NCI-H2081 treated with DMSO at 0.1 percent for 48 hours (cell line): Measurements from ENCODE around the gene LRCH1.
"Not testable (repeated sequence)": the region's sequence is repeated elsewhere in the genome, so short reads cannot be mapped to it uniquely, and the experiment has no call there.

ENCODE experiments used
- DNase-seq: peaks from one replicate; lab custom pipeline; 2025; lab: John Stamatoyannopoulos, UW

Gene LRCH1

DNA sequence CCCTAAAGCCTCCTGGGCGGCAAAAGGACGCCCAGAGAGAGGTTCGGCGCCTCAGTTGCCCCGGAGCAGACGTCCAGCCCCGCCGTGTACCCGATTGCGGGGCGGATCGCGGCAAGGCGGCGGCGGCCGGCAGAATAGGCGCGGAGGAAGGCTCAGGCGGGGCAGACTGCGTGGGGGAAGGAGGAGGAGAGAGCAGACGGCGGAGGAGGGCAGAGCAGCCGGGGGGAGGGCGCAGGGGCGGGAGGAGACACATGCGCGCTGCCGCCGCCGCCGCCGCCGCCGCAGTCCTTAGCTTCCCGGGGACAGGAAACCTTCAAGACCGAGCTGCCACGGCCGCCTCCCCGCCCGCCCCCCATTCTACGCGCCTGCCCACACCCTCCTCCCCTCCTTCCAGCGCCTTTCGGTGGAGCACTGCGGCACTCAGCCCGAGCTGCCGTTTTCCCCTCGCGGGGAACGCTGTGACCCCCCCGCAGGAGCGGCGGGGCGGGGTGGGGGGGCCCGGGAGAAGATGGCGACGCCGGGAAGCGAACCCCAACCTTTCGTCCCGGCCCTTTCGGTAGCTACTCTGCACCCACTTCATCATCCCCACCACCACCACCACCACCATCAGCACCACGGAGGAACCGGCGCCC lies at the start of gene LRCH1:
Gene LRCH1, plus strand, starts transcription at position 282 of the 632 bp plus-strand sequence. Its CDS starts 227 bp downstream, at position 509.
- peak; percentile 31 for DNase-seq

GRCh38 chr13:46504036-46504435 lies 48.9 kb upstream of the LRCH1 start:
- no peak for DNase-seq

- no peak for DNase-seq
Measured at GRCh38 chr13:46507981-46508380, 45.0 kb upstream of the LRCH1 start.

- no peak for DNase-seq
Measured at GRCh38 chr13:46509981-46510380, 43.0 kb upstream of the LRCH1 start.

DNA sequence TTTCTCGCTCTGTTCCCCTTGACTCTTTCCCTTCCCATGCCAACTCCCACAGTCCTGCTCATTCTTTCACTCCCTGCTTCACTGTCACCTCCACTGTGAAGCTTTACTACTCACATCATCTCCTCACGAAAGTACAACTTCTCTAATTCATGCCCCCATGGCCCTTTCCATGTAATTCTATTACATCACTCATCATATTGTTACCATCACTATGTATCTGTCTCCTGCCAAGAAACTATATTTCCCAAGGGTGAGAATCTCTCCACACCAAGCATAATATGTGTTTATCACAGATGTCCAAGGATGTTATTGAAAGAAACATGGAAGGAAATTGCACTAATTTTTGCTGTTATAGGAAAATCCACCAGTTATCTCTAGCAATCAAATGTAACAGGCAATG lies 37.2 kb upstream of the LRCH1 start:
- DNase-seq, result no peak

DNA sequence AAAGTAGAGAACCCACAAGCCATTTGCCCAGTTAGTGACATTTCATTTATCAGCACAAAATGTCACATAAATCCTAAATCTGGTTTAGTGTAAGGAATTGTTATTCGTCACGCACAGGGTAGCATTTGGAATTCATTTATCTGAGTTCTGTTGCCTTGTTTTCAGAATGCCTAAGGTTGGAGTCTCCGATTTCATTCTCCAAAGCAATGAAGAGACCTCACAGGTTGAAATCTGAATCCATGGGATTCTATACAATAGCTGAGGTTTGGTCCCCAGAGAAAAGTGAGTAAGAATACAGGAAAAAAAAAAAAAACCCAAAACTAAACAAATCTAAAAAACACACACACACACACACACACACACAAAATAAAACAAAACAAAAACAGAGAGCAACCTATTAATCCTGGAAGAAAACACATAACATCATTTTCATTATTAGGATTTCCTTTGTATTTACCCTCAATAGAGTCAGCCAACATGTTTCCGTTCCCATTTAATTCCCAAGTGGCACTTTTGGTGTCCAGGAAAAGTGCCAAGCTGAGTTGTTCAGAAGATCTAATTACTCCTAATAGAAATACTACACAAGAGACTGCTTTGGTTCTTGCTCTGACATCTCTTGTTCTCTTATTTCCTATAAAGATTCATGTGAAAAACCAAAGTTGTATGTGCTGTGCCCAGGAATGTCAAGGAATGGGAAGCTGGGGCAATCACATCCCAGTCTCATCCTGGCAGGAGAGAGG lies 36.2 kb upstream of the LRCH1 start:
- DNase-seq, result no peak

GRCh38 chr13:46517748-46518147 lies 35.2 kb upstream of the LRCH1 start:
- DNase-seq, result not testable (repeated sequence)

DNA sequence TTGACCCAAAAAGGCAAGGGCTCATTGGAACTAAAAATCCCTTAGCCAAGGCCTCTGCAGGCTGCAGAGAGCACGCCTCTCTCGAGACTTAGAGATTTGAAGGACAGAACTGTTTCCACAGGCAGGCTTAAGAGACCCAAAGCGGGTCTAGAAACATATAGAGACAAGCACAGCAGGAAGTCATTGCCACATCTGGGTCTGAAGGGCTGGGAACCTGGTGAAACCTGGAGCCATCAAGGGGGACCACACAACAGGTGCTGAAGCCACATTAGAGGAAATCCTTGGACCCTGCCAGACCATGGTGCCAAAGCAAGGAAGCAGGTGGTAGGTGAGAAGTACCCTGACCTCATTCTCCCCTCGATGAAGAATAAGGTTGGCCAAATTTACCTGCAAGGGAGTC lies 33.8 kb upstream of the LRCH1 start:
- no peak for DNase-seq

DNA sequence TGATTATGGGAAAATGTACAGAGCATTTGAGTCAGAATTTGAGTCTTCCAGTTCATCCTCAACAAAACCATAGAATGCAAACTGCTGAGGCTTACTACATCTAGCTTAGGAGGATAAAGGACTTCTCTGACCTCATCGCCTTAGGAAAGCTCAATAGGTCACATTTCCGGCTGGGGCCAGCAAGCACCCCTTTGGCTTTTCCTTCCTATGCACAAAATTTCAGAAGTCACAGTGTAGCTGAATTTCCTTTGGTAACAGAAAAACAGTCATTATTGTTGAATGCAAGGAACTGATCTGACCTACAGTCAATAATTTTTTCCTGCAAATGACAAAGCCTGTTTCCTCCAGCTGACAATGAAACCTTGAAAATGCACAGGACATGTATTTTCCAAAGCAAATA lies 32.8 kb upstream of the LRCH1 start:
- DNase-seq, result no peak

DNA sequence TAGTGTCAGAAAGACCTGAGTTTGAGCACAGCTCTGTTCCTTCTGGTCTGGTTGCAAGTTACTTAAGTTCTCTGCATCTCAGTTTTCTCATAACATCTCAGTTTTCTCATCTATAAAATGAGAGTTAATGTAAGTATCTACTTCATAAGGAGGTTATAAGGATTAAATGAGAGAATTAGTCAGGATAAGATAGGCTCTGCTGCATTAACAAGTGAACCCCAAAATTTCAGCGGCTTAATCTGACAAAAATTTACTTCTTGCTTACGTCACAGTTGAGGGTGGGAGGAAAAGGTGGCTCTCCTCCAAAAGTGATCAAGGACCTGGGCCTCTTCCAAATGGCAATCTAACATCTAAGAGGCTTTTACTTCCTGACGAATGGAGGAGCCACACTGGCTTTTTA lies 31.5 kb upstream of the LRCH1 start:
- no peak for DNase-seq

GRCh38 chr13:46521921-46522747 lies 30.8 kb upstream of the LRCH1 start:
- no peak for DNase-seq

- no peak for DNase-seq
Measured at GRCh38 chr13:46522748-46523030, 30.3 kb upstream of the LRCH1 start.

GRCh38 chr13:46523972-46524752 lies 28.8 kb upstream of the LRCH1 start:
- DNase-seq, result no peak

DNA sequence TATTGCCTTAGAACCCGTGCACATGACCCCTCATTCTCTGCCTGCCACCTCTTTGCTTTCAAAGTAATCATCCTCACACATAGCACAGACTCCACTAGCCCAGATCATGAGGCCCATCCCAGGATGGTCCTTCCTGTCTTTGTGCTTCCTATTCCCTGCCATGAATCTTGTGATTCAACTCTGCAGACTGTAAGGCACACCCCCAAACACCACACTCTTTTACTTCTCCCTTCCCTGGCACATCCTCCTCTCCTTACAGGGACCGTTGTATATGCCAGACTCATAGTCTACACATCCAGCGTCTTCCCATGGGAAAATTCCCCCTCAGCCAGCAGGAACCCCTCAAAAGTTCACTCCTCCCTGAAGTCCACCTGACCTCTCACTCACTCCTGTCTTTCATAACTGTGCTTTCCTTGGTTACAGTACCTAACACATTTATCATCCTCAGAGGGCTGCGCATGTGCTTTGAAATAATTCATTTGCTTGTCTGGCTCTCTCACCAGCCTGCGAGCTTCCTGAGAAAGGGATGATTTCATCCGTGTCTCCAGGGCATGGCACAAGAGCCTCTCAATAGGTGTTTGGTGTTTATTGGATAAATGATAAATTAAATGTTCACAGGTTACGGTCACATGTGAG lies 26.8 kb upstream of the LRCH1 start:
- no peak for DNase-seq

DNA sequence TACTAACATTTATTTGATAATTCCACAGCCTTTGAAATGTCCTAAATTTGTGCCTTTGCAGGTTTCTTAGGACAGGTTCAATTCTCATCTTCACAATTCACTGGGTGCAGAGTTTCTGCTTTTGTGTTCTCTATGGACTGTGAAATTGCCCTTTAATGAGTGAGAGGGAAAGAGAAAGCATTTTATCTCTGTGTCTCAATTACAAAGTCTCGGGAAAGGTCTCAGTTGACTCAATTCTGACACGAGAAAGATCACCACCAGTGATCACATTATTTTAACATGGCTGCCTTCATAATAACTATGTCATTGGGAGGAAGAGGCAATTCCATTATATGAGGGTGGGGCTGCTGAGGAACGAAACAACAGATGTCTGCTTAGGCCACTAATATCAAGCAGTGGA lies 26.2 kb upstream of the LRCH1 start:
- no peak for DNase-seq

DNA sequence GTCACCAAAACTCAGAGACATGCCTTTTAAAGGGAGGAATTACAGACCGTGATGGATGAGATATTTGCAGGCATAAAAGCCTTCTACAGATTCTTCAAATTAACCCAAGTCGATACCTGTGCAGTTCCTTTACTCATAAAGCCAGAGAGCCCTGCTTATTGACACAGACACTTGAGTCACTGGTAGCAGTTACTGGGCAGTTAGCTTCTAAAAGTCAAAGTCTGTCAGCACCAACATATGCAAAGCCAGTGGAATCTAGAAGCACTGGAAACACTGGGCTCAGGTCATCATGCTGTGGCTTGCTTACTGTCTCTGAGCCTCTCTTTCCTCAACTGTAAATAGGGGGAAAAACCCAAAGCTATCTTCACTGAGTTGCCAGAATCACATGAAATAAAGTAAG lies 25.7 kb upstream of the LRCH1 start:
- DNase-seq, result no peak

DNA sequence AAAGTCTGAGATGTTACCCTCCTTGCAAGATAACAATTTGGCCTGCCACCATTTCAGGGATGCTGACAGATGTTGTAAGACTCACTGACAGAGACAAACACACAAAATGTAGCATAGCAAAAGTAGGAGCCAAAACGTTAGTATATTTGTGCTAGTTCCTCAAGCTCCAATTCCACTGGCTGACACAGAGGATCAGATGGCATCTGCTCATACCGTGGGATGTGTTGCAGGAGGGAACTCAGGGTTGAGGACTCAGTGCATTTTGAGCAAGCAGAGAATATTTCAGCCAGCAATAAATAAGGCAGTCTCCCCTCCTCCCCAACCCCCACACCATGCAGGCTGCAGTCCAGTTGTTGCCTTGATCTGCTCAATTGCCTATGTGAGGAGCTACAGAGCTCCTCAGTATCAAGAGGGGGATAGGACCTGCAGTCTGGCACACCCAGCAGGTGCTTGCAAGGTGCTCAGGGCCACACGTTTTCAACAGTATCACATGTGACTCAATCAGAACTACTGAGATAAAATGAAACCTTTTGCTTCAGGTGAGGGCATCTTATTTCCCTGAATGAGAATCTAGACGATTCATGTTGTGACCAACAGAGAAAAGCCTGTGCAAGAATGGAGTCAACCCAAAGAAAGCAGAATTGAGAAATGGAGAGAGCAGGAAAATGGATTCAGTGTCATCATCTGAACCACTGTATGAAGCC lies 23.6 kb upstream of the LRCH1 start:
- DNase-seq, result no peak

DNA sequence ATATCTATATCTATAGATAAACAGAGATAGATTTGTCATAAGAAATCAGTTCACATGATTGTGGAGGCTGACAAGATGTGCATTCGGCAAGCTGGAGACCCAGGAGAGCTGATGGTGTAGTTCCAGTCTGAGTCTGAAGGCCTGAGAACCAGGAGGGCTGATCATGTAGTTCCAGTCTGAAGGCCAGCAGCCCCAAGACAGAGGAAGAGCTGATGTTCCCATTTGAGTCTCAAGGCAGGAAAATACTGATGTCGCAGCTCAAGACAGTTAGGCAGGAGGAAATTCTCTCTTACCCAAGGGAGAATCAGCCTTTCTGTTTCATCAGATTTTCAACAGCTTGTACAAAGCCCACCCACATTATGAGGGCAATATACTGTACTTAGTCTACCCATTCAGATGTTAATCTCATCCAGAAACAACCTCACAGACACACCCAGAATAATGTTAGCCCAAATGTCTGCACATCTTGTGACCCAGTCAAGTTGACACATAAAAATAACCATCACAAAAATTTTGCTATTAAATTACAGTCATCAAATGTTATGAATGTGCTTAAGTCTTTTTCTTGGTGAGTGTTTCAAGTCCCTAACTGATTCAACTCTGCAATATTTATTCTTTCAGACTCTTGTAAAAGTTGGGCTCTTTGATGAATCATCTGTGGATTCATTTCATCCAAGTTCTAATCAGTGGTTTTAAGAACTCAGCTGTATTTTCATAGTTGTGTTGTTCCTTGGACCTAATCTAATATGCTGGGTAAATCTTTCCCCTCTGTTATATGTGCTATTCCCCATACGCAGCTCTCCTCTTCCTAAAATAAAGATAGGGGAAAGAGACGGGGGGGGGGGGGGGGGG lies 22.7 kb upstream of the LRCH1 start:
- no peak for DNase-seq

DNA sequence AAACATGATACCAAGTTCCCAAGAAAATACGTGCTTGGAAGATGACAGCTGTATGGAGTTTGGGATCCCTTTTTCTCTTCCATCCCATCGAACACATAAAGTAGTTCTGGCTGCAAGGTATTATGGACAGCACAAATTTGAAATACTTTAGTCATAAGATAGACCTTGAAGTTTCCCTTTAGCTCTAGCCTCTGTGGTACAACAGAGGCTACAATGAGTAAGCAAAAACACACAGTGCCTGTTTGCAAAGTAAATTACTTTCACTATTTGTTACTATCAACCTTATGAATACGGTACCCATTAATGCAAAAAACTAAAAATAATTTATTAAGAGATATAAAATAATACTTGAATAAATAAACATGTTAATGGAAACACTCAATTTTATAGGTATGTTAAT lies 21.0 kb upstream of the LRCH1 start:
- no peak for DNase-seq

DNA sequence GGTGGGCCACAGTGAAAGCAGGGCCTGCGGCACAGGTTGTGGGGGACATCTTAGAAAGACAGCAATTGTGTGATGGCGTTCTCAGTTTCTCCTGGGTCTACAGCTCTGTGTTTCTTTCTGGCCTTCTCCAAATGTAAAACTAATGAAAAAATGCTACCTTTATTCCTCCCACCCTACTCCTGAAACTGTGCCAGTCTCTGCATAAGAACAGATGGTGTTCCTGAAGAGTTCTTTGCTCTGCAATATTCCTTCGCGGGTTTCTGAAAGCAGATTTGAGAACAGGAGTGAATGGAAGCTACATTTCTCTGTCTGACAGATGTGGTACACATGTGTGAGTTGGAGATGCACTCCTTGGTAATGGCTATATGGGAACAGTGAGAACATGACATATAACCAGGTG lies 18.0 kb upstream of the LRCH1 start:
- DNase-seq, result no peak
